ENCODE measurements around the gene DGKA. TPM values are rescaled to one million over a fixed set of nuclear protein-coding genes. Genes with fewer than 3 reads are reported as not detected.
A peak's percentile ranks its signal among the peaks of the same experiment; 100 is the strongest.
"Not testable (repeated sequence)": the region's sequence is repeated elsewhere in the genome, so short reads cannot be mapped to it uniquely, and the experiment has no call there.

Gene DGKA
- total RNA-seq, 2 experiments from 2014 or later = 541 to 575 TPM

GRCh38 chr12:55983232-55983842, 52.4 kb downstream of the DGKA start:
- no peaks in the 10 kb centered on the region for H3K9me3 Mint-ChIP-seq (ENCODE audit: insufficient read depth)
- no peaks in the 10 kb centered on the region for H3K27me3 Mint-ChIP-seq (ENCODE audit: low read depth)
- ATAC-seq (no peak), DNase-seq (no peak)
- ChIA-PET CTCF (interaction anchor here (0.9 to 3.3 kb wide), 7 partner anchors 9 to 245 kb away, joined by 3 to 23 read pairs (median 5); partner anchors contain the start of gene RAB5B), POLR2A (interaction anchor here (0.5 to 1.8 kb wide), 3 partner anchors 9 to 10 kb away, joined by 3 to 12 read pairs (median 4); partner anchors contain the start of gene RAB5B)
- peaks cover 6% of the 10 kb centered on the region for H3K4me1 Mint-ChIP-seq (ENCODE audit: low read depth)
- no peak overlapping the region for H3K27ac Mint-ChIP-seq
- H3K36me3 Mint-ChIP-seq (ENCODE audit: low read depth) = peaks cover 29% of the 10 kb centered on the region
- H3K4me3 Mint-ChIP-seq = no peak overlapping the region

GRCh38 chr12:55984861-55985260, 53.9 kb downstream of the DGKA start:
- H3K4me1 Mint-ChIP-seq (ENCODE audit: low read depth) = peaks cover 6% of the 10 kb centered on the region
- ATAC-seq = no peak
- no peaks in the 10 kb centered on the region for H3K27me3 Mint-ChIP-seq (ENCODE audit: low read depth)
- H3K27ac Mint-ChIP-seq = no peak overlapping the region
- H3K9me3 Mint-ChIP-seq (ENCODE audit: insufficient read depth) = no peaks in the 10 kb centered on the region
- POLR2A ChIA-PET = interaction anchor here (1.0 kb wide), 1 partner anchor 14 kb away, joined by 4 read pairs; no protein-coding TSS in a partner anchor
- CTCF ChIA-PET = interaction anchor here (1.0 to 3.1 kb wide), 6 partner anchors 8 to 247 kb away, joined by 3 to 30 read pairs (median 4); partner anchors contain the start of genes RAB5B and RNF41
- no peak overlapping the region for H3K4me3 Mint-ChIP-seq
- DNase-seq = no peak
- H3K36me3 Mint-ChIP-seq (ENCODE audit: low read depth) = peaks cover 35% of the 10 kb centered on the region

GRCh38 chr12:55985341-55985740, 54.4 kb downstream of the DGKA start:
- ATAC-seq (no peak), DNase-seq (no peak)
- POLR2A ChIA-PET = interaction anchor here (0.6 to 1.7 kb wide), 2 partner anchors 11 to 78 kb away, joined by 3 to 6 read pairs; no protein-coding TSS in a partner anchor
- Mint-ChIP-seq H3K27ac (no peak overlapping the region), H3K9me3 (ENCODE audit: insufficient read depth) (no peaks in the 10 kb centered on the region), H3K27me3 (ENCODE audit: low read depth) (no peaks in the 10 kb centered on the region), H3K4me1 (ENCODE audit: low read depth) (peaks cover 6% of the 10 kb centered on the region), H3K36me3 (ENCODE audit: low read depth) (peaks cover 38% of the 10 kb centered on the region), H3K4me3 (no peak overlapping the region)
- CTCF ChIA-PET = interaction anchor here (1.0 to 3.1 kb wide), 5 partner anchors 8 to 247 kb away, joined by 3 to 30 read pairs (median 3); partner anchors contain the start of gene RNF41

GRCh38 chr12:55985976-55986375, 55.0 kb downstream of the DGKA start:
- not testable (repeated sequence) for H3K27me3 Mint-ChIP-seq (ENCODE audit: low read depth); ATAC-seq; H3K4me3 Mint-ChIP-seq; H3K27ac Mint-ChIP-seq; H3K9me3 Mint-ChIP-seq (ENCODE audit: insufficient read depth); DNase-seq; H3K4me1 Mint-ChIP-seq (ENCODE audit: low read depth)
- H3K36me3 Mint-ChIP-seq (ENCODE audit: low read depth) = peaks cover 39% of the 10 kb centered on the region
- ChIA-PET POLR2A (interaction anchor here (0.6 to 1.7 kb wide), 4 partner anchors 10 to 77 kb away, joined by 3 to 6 read pairs (median 4); partner anchors contain the start of gene RAB5B), CTCF (interaction anchor here (3.1 kb wide), 1 partner anchor 10 kb away, joined by 30 read pairs; no protein-coding TSS in a partner anchor)

- Mint-ChIP-seq H3K4me3 (no peak overlapping the region), H3K27ac (no peak overlapping the region), H3K9me3 (ENCODE audit: insufficient read depth) (no peaks in the 10 kb centered on the region), H3K36me3 (ENCODE audit: low read depth) (peaks cover 55% of the 10 kb centered on the region), H3K4me1 (ENCODE audit: low read depth) (peaks cover 5% of the 10 kb centered on the region), H3K27me3 (ENCODE audit: low read depth) (no peaks in the 10 kb centered on the region)
- POLR2A ChIA-PET = no interaction called here
- DNase-seq = no peak
- CTCF ChIA-PET = interaction anchor here (0.6 to 2.8 kb wide), 10 partner anchors 9 to 253 kb away, joined by 3 to 10 read pairs (median 3); partner anchors contain the start of gene RAB5B
- ATAC-seq = no peak
Measured at GRCh38 chr12:55991110-55991509, 60.1 kb downstream of the DGKA start.

GRCh38 chr12:55993230-55993853, 62.4 kb downstream of the DGKA start:
- H3K27me3 Mint-ChIP-seq (ENCODE audit: low read depth) = no peaks in the 10 kb centered on the region
- peaks cover 26% of the 10 kb centered on the region for H3K4me1 Mint-ChIP-seq (ENCODE audit: low read depth)
- POLR2A ChIA-PET = interaction anchor here (1.0 kb wide), 1 partner anchor 19 kb away, joined by 3 read pairs; no protein-coding TSS in a partner anchor
- CTCF ChIA-PET = interaction anchor here (0.7 to 5.3 kb wide), 11 partner anchors 9 to 254 kb away, joined by 3 to 109 read pairs (median 3); no protein-coding TSS in a partner anchor
- ATAC-seq (no peak), DNase-seq (no peak)
- H3K27ac Mint-ChIP-seq = no peak overlapping the region
- H3K9me3 Mint-ChIP-seq (ENCODE audit: insufficient read depth) = no peaks in the 10 kb centered on the region
- H3K36me3 Mint-ChIP-seq (ENCODE audit: low read depth) = peaks cover 55% of the 10 kb centered on the region
- no peak overlapping the region for H3K4me3 Mint-ChIP-seq

- no peak for DNase-seq
- Mint-ChIP-seq H3K36me3 (ENCODE audit: low read depth) (peaks cover 44% of the 10 kb centered on the region), H3K9me3 (ENCODE audit: insufficient read depth) (no peaks in the 10 kb centered on the region), H3K27me3 (ENCODE audit: low read depth) (no peaks in the 10 kb centered on the region), H3K27ac (no peak overlapping the region), H3K4me1 (ENCODE audit: low read depth) (peaks cover 37% of the 10 kb centered on the region), H3K4me3 (no peak overlapping the region)
- ChIA-PET CTCF (interaction anchor here (0.6 to 5.3 kb wide), 45 partner anchors 8 to 257 kb away, joined by 3 to 109 read pairs (median 6); partner anchors contain the start of genes ERBB3, ESYT1, IKZF4 and ORMDL2), POLR2A (interaction anchor here (0.8 to 2.5 kb wide), 6 partner anchors 9 to 257 kb away, joined by 3 to 10 read pairs (median 6); partner anchors contain the start of gene PA2G4)
- ATAC-seq = no peak
Measured at GRCh38 chr12:55995366-55995765, 64.4 kb downstream of the DGKA start.

GRCh38 chr12:55996201-55996714, 65.3 kb downstream of the DGKA start:
- Mint-ChIP-seq H3K4me1 (ENCODE audit: low read depth) (peaks cover 37% of the 10 kb centered on the region), H3K4me3 (peak overlapping the region; percentile 76), H3K27ac (peak overlapping the region; percentile 58), H3K36me3 (ENCODE audit: low read depth) (peaks cover 35% of the 10 kb centered on the region), H3K9me3 (ENCODE audit: insufficient read depth) (no peaks in the 10 kb centered on the region), H3K27me3 (ENCODE audit: low read depth) (no peaks in the 10 kb centered on the region)
- peak; percentile 81 for ATAC-seq
- peak; percentile 85 for DNase-seq
- ChIA-PET CTCF (interaction anchor here (0.6 to 5.3 kb wide), 49 partner anchors 9 to 266 kb away, joined by 3 to 109 read pairs (median 5); partner anchors contain the start of genes ESYT1, IKZF4, ORMDL2 and PA2G4), POLR2A (interaction anchor here (0.8 to 2.5 kb wide), 8 partner anchors 10 to 258 kb away, joined by 3 to 10 read pairs (median 5); partner anchors contain the start of gene PA2G4)

GRCh38 chr12:55996715-55997534, 66.0 kb downstream of the DGKA start, which contains the start of gene SUOX:
Gene SUOX (plus strand): TSS chr12:55997276. CDS start chr12:56002222, 4,946 bp downstream.
- Mint-ChIP-seq H3K27ac (peak within 1 kb of the TSS; percentile 58), H3K4me3 (peak within 1 kb of the TSS; percentile 76), H3K27me3 (ENCODE audit: low read depth) (no peaks in the 10 kb centered on the region), H3K9me3 (ENCODE audit: insufficient read depth) (no peaks in the 10 kb centered on the region), H3K36me3 (ENCODE audit: low read depth) (peaks cover 30% of the 10 kb centered on the region), H3K4me1 (ENCODE audit: low read depth) (peaks cover 37% of the 10 kb centered on the region)
- ChIA-PET POLR2A (interaction anchor here (0.7 to 2.5 kb wide), 11 partner anchors 11 to 258 kb away, joined by 3 to 10 read pairs (median 4); partner anchors contain the start of genes PA2G4 and RAB5B), CTCF (interaction anchor here (0.8 to 5.3 kb wide), 39 partner anchors 9 to 267 kb away, joined by 3 to 109 read pairs (median 6); partner anchors contain the start of genes ESYT1, IKZF4, ORMDL2 and PA2G4)
- ATAC-seq (peak; percentile 73), DNase-seq (peak; percentile 63)

GRCh38 chr12:55997535-55997859, 66.5 kb downstream of the DGKA start:
- DNase-seq = no peak
- no peaks in the 10 kb centered on the region for H3K9me3 Mint-ChIP-seq (ENCODE audit: insufficient read depth)
- H3K27me3 Mint-ChIP-seq (ENCODE audit: low read depth) = no peaks in the 10 kb centered on the region
- peak overlapping the region; percentile 76 for H3K4me3 Mint-ChIP-seq
- CTCF ChIA-PET = interaction anchor here (0.8 to 5.3 kb wide), 14 partner anchors 9 to 121 kb away, joined by 3 to 109 read pairs (median 18); partner anchors contain the start of genes IKZF4, PA2G4 and RAB5B
- H3K4me1 Mint-ChIP-seq (ENCODE audit: low read depth) = peaks cover 37% of the 10 kb centered on the region
- POLR2A ChIA-PET = interaction anchor here (0.7 to 1.3 kb wide), 6 partner anchors 10 to 250 kb away, joined by 3 to 5 read pairs (median 4); partner anchors contain the start of gene RAB5B
- peaks cover 25% of the 10 kb centered on the region for H3K36me3 Mint-ChIP-seq (ENCODE audit: low read depth)
- H3K27ac Mint-ChIP-seq = peak overlapping the region; percentile 2
- no peak for ATAC-seq

Data from activated CD8-positive, alpha-beta T cell treated with anti-CD3 and anti-CD28 coated beads, Interleukin-2, amount 10 ng/mL, durations not matched to agents 7 days and 5 days (primary cell).